Gastroesophageal sphincter (tissue), 4 donors: ENCODE measurements around the gene CHMP5. TPM values are rescaled to one million over a fixed set of nuclear protein-coding genes. Genes with fewer than 3 reads are reported as not detected.

Source experiments
- ATAC-seq: fragments of 150-250 bp; one replicate; pipeline ENCODE4 v1.9.1; 2016; ENCODE audit warnings: mild to moderate bottlenecking, moderate library complexity
- H3K27ac ChIP-seq, 4 donors: fragments of 200-600 bp; sonication (generic) in 3 of 4; 1 replicate in 3 of 4; 2 replicates in 1 of 4; pipeline ENCODE4 v1.5.1; 2016 to 2019
- H3K27me3 ChIP-seq: fragments of 200-600 bp; sonication (generic); one replicate; pipeline ENCODE4 v1.5.1; 2019
- H3K36me3 ChIP-seq, 2 donors: fragments of 200-600 bp; sonication (generic); one replicate each; pipeline ENCODE4 v1.5.1; 2019; ENCODE audit warnings: control low read depth in 1 of 2
- H3K4me1 ChIP-seq, 3 donors: fragments of 200-600 bp; sonication (generic); 1 replicate in 2 of 3; 2 replicates in 1 of 3; pipeline ENCODE4 v1.5.1; 2016 to 2019; ENCODE audit warnings: control low read depth in 2 of 3
- H3K4me3 ChIP-seq, 2 donors: fragments of 200-600 bp; sonication (generic); one replicate each; pipeline ENCODE4 v1.5.1; 2019; ENCODE audit warnings: mild to moderate bottlenecking in 1 of 2, moderate library complexity in 1 of 2
- H3K9me3 ChIP-seq, 3 donors: fragments of 200-600 bp; sonication (generic); one replicate each; pipeline ENCODE4 v1.5.1; 2017 to 2019; ENCODE audit warnings: control low read depth in 2 of 3
- CTCF ChIP-seq, 4 experiments: fragments of 200-600 bp in 2 of 4; fragments of 450-650 bp in 2 of 4; sonication (generic) in 1 of 4; IDR thresholded peaks; one replicate each; pipeline ENCODE4 v1.5.1; 2017 to 2019; ENCODE audit warnings: antibody characterized with exemption in 4 of 4, mild to moderate bottlenecking in 2 of 4, moderate library complexity in 2 of 4
- EP300 ChIP-seq: sonication (generic); formaldehyde crosslinking; IDR thresholded peaks from one replicate; pipeline ENCODE4 v1.6.1; 2017; ENCODE audit warnings: antibody characterized with exemption, mild to moderate bottlenecking
- POLR2A ChIP-seq, 2 donors: fragments of 450-650 bp; IDR thresholded peaks; one replicate each; pipeline ENCODE4 v1.6.1; 2017; ENCODE audit warnings: antibody characterized with exemption in 2 of 2, mild to moderate bottlenecking in 2 of 2, moderate library complexity in 1 of 2
- POLR2AphosphoS5 ChIP-seq: sonication (generic); formaldehyde crosslinking; IDR thresholded peaks from one replicate; pipeline ENCODE4 v1.6.1; 2017; ENCODE audit warnings: antibody characterized with exemption
- WGBS, 2 donors: methylation state at CpG; one replicate each; pipeline ENCODE4 v1.1.5; 2018; ENCODE audit warnings: low coverage in 1 of 2; 5-methylcytosine and 5-hydroxymethylcytosine counted together
- total RNA-seq, 4 donors: library from RNA; depleted of rRNA; stranded (reverse); fragments of >200 nt; gene quantifications; one replicate each; pipeline ENCODE4 v1.1.0, GENCODE V29; 2016

CHMP5 gene
- total RNA-seq, 4 donors from 2014 or later, result 45.6 to 89.0 (median 59.3) TPM

- Histone ChIP-seq H3K27me3 (no peaks in the 10 kb centered on the region), H3K36me3 (peaks cover 0 to 54% of the 10 kb centered on the region in 2 donors), H3K4me1 (no peaks in the 10 kb centered on the region), H3K4me3 (no peak overlapping the region), H3K27ac (no peak overlapping the region), H3K9me3 (no peaks in the 10 kb centered on the region)
- ATAC-seq, result no peak
- 90% methylated on average over 2 of the region's 3 CpGs; no CpG with 5 or more reads in 1 of the 2 donors for WGBS, 2 donors
- no peak for TF ChIP-seq CTCF (IDR thresholded peaks at IDR 0.05)
- TF ChIP-seq EP300, result no peak
- no peak for TF ChIP-seq POLR2A (IDR thresholded peaks at IDR 0.05)
- TF ChIP-seq POLR2AphosphoS5, result no peak
Observed at GRCh38 chr9:33248606-33249005, 16.2 kb upstream of the CHMP5 start.

- no peaks in the 10 kb centered on the region for H3K27me3 ChIP-seq
- no peaks in the 10 kb centered on the region for H3K9me3 ChIP-seq
- peaks cover 0 to 60% of the 10 kb centered on the region in 2 donors for H3K36me3 ChIP-seq
- no peaks in the 10 kb centered on the region for H3K4me1 ChIP-seq
- no peak for TF ChIP-seq EP300
- TF ChIP-seq POLR2A (IDR thresholded peaks at IDR 0.05), result no peak
- WGBS, 2 donors, result 67 to 80% methylated on average over 1 to 2 of the region's 6 CpGs
- H3K4me3 ChIP-seq, result no peak overlapping the region
- no peak overlapping the region for H3K27ac ChIP-seq
- no peak for ATAC-seq
Observed at GRCh38 chr9:33249087-33249658, 15.7 kb upstream of the CHMP5 start.

DNA sequence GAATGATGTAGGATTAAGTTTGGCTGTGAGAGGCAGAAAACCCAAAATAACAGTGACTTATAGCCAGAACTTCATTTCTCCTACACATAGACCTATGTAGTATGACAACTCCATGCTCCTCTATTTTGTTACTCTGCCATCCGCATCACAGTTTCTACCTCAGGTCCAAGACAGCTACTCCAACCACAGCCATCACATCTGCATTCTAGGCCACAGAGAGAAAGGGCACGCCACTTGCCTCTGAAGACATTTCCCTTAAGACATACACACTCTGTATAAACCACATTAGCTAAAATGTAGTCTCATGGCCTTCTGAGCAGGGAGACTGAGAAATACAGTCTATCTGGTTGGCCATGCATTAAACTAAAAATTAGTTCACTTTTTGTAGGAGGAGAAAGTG is 14.9 kb upstream of the CHMP5 start:
- no peaks in the 10 kb centered on the region for H3K4me1 ChIP-seq
- no peak for ATAC-seq
- 100% methylated on average over 1 to 2 of the region's 2 CpGs for WGBS, 2 donors
- H3K36me3 ChIP-seq, result peaks cover 0 to 68% of the 10 kb centered on the region in 2 donors
- no peak overlapping the region for H3K27ac ChIP-seq
- H3K27me3 ChIP-seq, result no peaks in the 10 kb centered on the region
- TF ChIP-seq POLR2A (IDR thresholded peaks at IDR 0.05) (no peak), EP300 (no peak), POLR2AphosphoS5 (no peak), CTCF (IDR thresholded peaks at IDR 0.05) (no peak)
- no peaks in the 10 kb centered on the region for H3K9me3 ChIP-seq
- H3K4me3 ChIP-seq, result no peak overlapping the region

- TF ChIP-seq POLR2AphosphoS5 (no peak), EP300 (no peak), POLR2A (IDR thresholded peaks at IDR 0.05) (no peak), CTCF (IDR thresholded peaks at IDR 0.05) (no peak)
- H3K9me3 ChIP-seq, result no peaks in the 10 kb centered on the region
- H3K4me3 ChIP-seq, result no peak overlapping the region
- no peak overlapping the region for H3K27ac ChIP-seq
- 78% methylated on average over 1 of the region's 1 CpG; no CpG with 5 or more reads in 1 of the 2 donors for WGBS, 2 donors
- H3K36me3 ChIP-seq, result peaks cover 0 to 73% of the 10 kb centered on the region in 2 donors
- no peak for ATAC-seq
- no peaks in the 10 kb centered on the region for H3K4me1 ChIP-seq
- H3K27me3 ChIP-seq, result no peaks in the 10 kb centered on the region
Observed at GRCh38 chr9:33250458-33250995, 14.3 kb upstream of the CHMP5 start.

GRCh38 chr9:33254211-33254610 is 10.6 kb upstream of the CHMP5 start:
- H3K4me3 ChIP-seq, result no peak overlapping the region
- H3K9me3 ChIP-seq, result no peaks in the 10 kb centered on the region
- no peak for ATAC-seq
- no peaks in the 10 kb centered on the region for H3K4me1 ChIP-seq
- no peaks in the 10 kb centered on the region for H3K27me3 ChIP-seq
- peaks cover 9 to 96% of the 10 kb centered on the region in 2 donors for H3K36me3 ChIP-seq
- H3K27ac ChIP-seq, result no peak overlapping the region
- WGBS, 2 donors, result no CpG with 5 or more reads among the region's 4 CpGs
- TF ChIP-seq POLR2A (IDR thresholded peaks at IDR 0.05), result no peak
- TF ChIP-seq CTCF (IDR thresholded peaks at IDR 0.05), result no peak
- TF ChIP-seq EP300, result no peak
- no peak for TF ChIP-seq POLR2AphosphoS5
